ENCODE measurements around the gene LRRC8A.
"Not testable (repeated sequence)": the region's sequence is repeated elsewhere in the genome, so short reads cannot be mapped to it uniquely, and the experiment has no call there.

Gene LRRC8A

GRCh38 chr9:128858476-128858875 lies 23.5 kb upstream of the LRRC8A start:
- H3K36me3 ChIP-seq (ENCODE audit: control insufficient read depth in 1 of 2, insufficient read depth in 2 of 2, low read depth in 1 of 2, low read length in 2 of 2); DNase-seq; H3K9me3 ChIP-seq (ENCODE audit: control insufficient read depth, low read length); H2BK15ac ChIP-seq (ENCODE audit: low read depth, poor library complexity, severe bottlenecking); H3K27me3 ChIP-seq (ENCODE audit: control insufficient read depth in 1 of 2, insufficient read depth in 1 of 2, low read length in 2 of 2); H3K14ac ChIP-seq (ENCODE audit: low read length in 2 of 2); H3K4me1 ChIP-seq (ENCODE audit: control insufficient read depth, insufficient read depth, low read depth, low read length); H3K27ac ChIP-seq (ENCODE audit: low read length, poor library complexity, severe bottlenecking); H2BK5ac ChIP-seq (ENCODE audit: low read depth, low read length, poor library complexity, severe bottlenecking); H2BK120ac ChIP-seq (ENCODE audit: low read depth, low read length); H2AFZ ChIP-seq (ENCODE audit: low read depth, low read length); H3K4me3 ChIP-seq (ENCODE audit: insufficient read depth in 1 of 2, low read depth in 1 of 2, low read length in 2 of 2); H2BK12ac ChIP-seq (ENCODE audit: low read length in 2 of 2); H3K4ac ChIP-seq (ENCODE audit: low read depth in 1 of 2, low read length in 2 of 2); H3K4me2 ChIP-seq (ENCODE audit: low read length, poor library complexity, severe bottlenecking); H4K91ac ChIP-seq (ENCODE audit: low read length); H3K18ac ChIP-seq (ENCODE audit: low read depth in 1 of 2, low read length in 2 of 2); H3K9ac ChIP-seq (ENCODE audit: low read length); H2AK5ac ChIP-seq (ENCODE audit: low read length, severe bottlenecking); H4K8ac ChIP-seq (ENCODE audit: low read length); H3K23ac ChIP-seq (ENCODE audit: low read length in 2 of 2): not testable (repeated sequence)
- WGBS = 98% methylated on average over 7 of the region's 7 CpGs
- H3K79me1 ChIP-seq (replicated peaks; ENCODE audit: low read length, poor library complexity, severe bottlenecking) = peaks cover 11% of the 10 kb centered on the region

GRCh38 chr9:128860937-128861336 lies 21.0 kb upstream of the LRRC8A start:
- H3K4me2 ChIP-seq (ENCODE audit: low read length, poor library complexity, severe bottlenecking) = no peak overlapping the region
- no peak overlapping the region for H2BK15ac ChIP-seq (ENCODE audit: low read depth, poor library complexity, severe bottlenecking)
- H3K27ac ChIP-seq (ENCODE audit: low read length, poor library complexity, severe bottlenecking) = no peak overlapping the region
- H3K4ac ChIP-seq (ENCODE audit: low read depth in 1 of 2, low read length in 2 of 2) = no peak overlapping the region
- H3K27me3 ChIP-seq (ENCODE audit: control insufficient read depth in 1 of 2, insufficient read depth in 1 of 2, low read length in 2 of 2) = no peaks in the 10 kb centered on the region
- H3K79me1 ChIP-seq (replicated peaks; ENCODE audit: low read length, poor library complexity, severe bottlenecking) = peaks cover 14% of the 10 kb centered on the region
- 86% methylated on average over 4 of the region's 5 CpGs for WGBS
- H2BK5ac ChIP-seq (ENCODE audit: low read depth, low read length, poor library complexity, severe bottlenecking) = no peak overlapping the region
- no peak overlapping the region for H4K8ac ChIP-seq (ENCODE audit: low read length)
- H3K23ac ChIP-seq (ENCODE audit: low read length in 2 of 2) = no peak overlapping the region
- H2AK5ac ChIP-seq (ENCODE audit: low read length, severe bottlenecking) = no peak overlapping the region
- no peak overlapping the region for H4K91ac ChIP-seq (ENCODE audit: low read length)
- H2AFZ ChIP-seq (ENCODE audit: low read depth, low read length) = no peak overlapping the region
- no peak overlapping the region for H3K4me3 ChIP-seq (ENCODE audit: insufficient read depth in 1 of 2, low read depth in 1 of 2, low read length in 2 of 2)
- no peak overlapping the region for H3K18ac ChIP-seq (ENCODE audit: low read depth in 1 of 2, low read length in 2 of 2)
- H2BK12ac ChIP-seq (ENCODE audit: low read length in 2 of 2) = no peak overlapping the region
- no peak overlapping the region for H2BK120ac ChIP-seq (ENCODE audit: low read depth, low read length)
- H3K9ac ChIP-seq (ENCODE audit: low read length) = no peak overlapping the region
- H3K4me1 ChIP-seq (ENCODE audit: control insufficient read depth, insufficient read depth, low read depth, low read length) = peaks cover 7% of the 10 kb centered on the region
- H3K14ac ChIP-seq (ENCODE audit: low read length in 2 of 2) = no peak overlapping the region
- H3K36me3 ChIP-seq (ENCODE audit: control insufficient read depth in 1 of 2, insufficient read depth in 2 of 2, low read depth in 1 of 2, low read length in 2 of 2) = no peaks in the 10 kb centered on the region
- DNase-seq = no peak
- H3K9me3 ChIP-seq (ENCODE audit: control insufficient read depth, low read length) = no peaks in the 10 kb centered on the region

- H3K23ac ChIP-seq (ENCODE audit: low read length in 2 of 2) = no peak overlapping the region
- H3K9ac ChIP-seq (ENCODE audit: low read length) = no peak overlapping the region
- no peak overlapping the region for H3K18ac ChIP-seq (ENCODE audit: low read depth in 1 of 2, low read length in 2 of 2)
- H4K91ac ChIP-seq (ENCODE audit: low read length) = no peak overlapping the region
- H2AFZ ChIP-seq (ENCODE audit: low read depth, low read length) = no peak overlapping the region
- H2BK5ac ChIP-seq (ENCODE audit: low read depth, low read length, poor library complexity, severe bottlenecking) = no peak overlapping the region
- H3K4me3 ChIP-seq (ENCODE audit: insufficient read depth in 1 of 2, low read depth in 1 of 2, low read length in 2 of 2) = no peak overlapping the region
- no peak overlapping the region for H2BK12ac ChIP-seq (ENCODE audit: low read length in 2 of 2)
- no peak overlapping the region for H2AK5ac ChIP-seq (ENCODE audit: low read length, severe bottlenecking)
- H3K4ac ChIP-seq (ENCODE audit: low read depth in 1 of 2, low read length in 2 of 2) = no peak overlapping the region
- no peaks in the 10 kb centered on the region for H3K9me3 ChIP-seq (ENCODE audit: control insufficient read depth, low read length)
- 82% methylated on average over 6 of the region's 6 CpGs for WGBS
- H3K79me1 ChIP-seq (replicated peaks; ENCODE audit: low read length, poor library complexity, severe bottlenecking) = peaks cover 14% of the 10 kb centered on the region
- no peak overlapping the region for H3K4me2 ChIP-seq (ENCODE audit: low read length, poor library complexity, severe bottlenecking)
- H4K8ac ChIP-seq (ENCODE audit: low read length) = no peak overlapping the region
- no peak overlapping the region for H3K27ac ChIP-seq (ENCODE audit: low read length, poor library complexity, severe bottlenecking)
- no peak overlapping the region for H2BK15ac ChIP-seq (ENCODE audit: low read depth, poor library complexity, severe bottlenecking)
- H3K36me3 ChIP-seq (ENCODE audit: control insufficient read depth in 1 of 2, insufficient read depth in 2 of 2, low read depth in 1 of 2, low read length in 2 of 2) = no peaks in the 10 kb centered on the region
- no peak overlapping the region for H2BK120ac ChIP-seq (ENCODE audit: low read depth, low read length)
- H3K27me3 ChIP-seq (ENCODE audit: control insufficient read depth in 1 of 2, insufficient read depth in 1 of 2, low read length in 2 of 2) = no peaks in the 10 kb centered on the region
- no peak overlapping the region for H3K14ac ChIP-seq (ENCODE audit: low read length in 2 of 2)
- no peak for DNase-seq
- peaks cover 7% of the 10 kb centered on the region for H3K4me1 ChIP-seq (ENCODE audit: control insufficient read depth, insufficient read depth, low read depth, low read length)
Measured at GRCh38 chr9:128861501-128861900, 20.4 kb upstream of the LRRC8A start.

GRCh38 chr9:128862401-128862851 lies 19.5 kb upstream of the LRRC8A start:
- no peak overlapping the region for H3K18ac ChIP-seq (ENCODE audit: low read depth in 1 of 2, low read length in 2 of 2)
- H3K9ac ChIP-seq (ENCODE audit: low read length) = no peak overlapping the region
- no peaks in the 10 kb centered on the region for H3K36me3 ChIP-seq (ENCODE audit: control insufficient read depth in 1 of 2, insufficient read depth in 2 of 2, low read depth in 1 of 2, low read length in 2 of 2)
- 98% methylated on average over 6 of the region's 6 CpGs for WGBS
- no peaks in the 10 kb centered on the region for H3K27me3 ChIP-seq (ENCODE audit: control insufficient read depth in 1 of 2, insufficient read depth in 1 of 2, low read length in 2 of 2)
- H4K91ac ChIP-seq (ENCODE audit: low read length) = no peak overlapping the region
- no peak overlapping the region for H3K27ac ChIP-seq (ENCODE audit: low read length, poor library complexity, severe bottlenecking)
- H3K4ac ChIP-seq (ENCODE audit: low read depth in 1 of 2, low read length in 2 of 2) = no peak overlapping the region
- no peak overlapping the region for H2BK12ac ChIP-seq (ENCODE audit: low read length in 2 of 2)
- H3K4me1 ChIP-seq (ENCODE audit: control insufficient read depth, insufficient read depth, low read depth, low read length) = peaks cover 7% of the 10 kb centered on the region
- H3K14ac ChIP-seq (ENCODE audit: low read length in 2 of 2) = no peak overlapping the region
- H2AFZ ChIP-seq (ENCODE audit: low read depth, low read length) = peak overlapping the region; percentile 51
- H2AK5ac ChIP-seq (ENCODE audit: low read length, severe bottlenecking) = no peak overlapping the region
- peaks cover 16% of the 10 kb centered on the region for H3K79me1 ChIP-seq (replicated peaks; ENCODE audit: low read length, poor library complexity, severe bottlenecking)
- H3K23ac ChIP-seq (ENCODE audit: low read length in 2 of 2) = no peak overlapping the region
- no peak overlapping the region for H3K4me3 ChIP-seq (ENCODE audit: insufficient read depth in 1 of 2, low read depth in 1 of 2, low read length in 2 of 2)
- H2BK120ac ChIP-seq (ENCODE audit: low read depth, low read length) = no peak overlapping the region
- no peak overlapping the region for H4K8ac ChIP-seq (ENCODE audit: low read length)
- DNase-seq = no peak
- H2BK5ac ChIP-seq (ENCODE audit: low read depth, low read length, poor library complexity, severe bottlenecking) = no peak overlapping the region
- H3K9me3 ChIP-seq (ENCODE audit: control insufficient read depth, low read length) = no peaks in the 10 kb centered on the region
- H3K4me2 ChIP-seq (ENCODE audit: low read length, poor library complexity, severe bottlenecking) = no peak overlapping the region
- no peak overlapping the region for H2BK15ac ChIP-seq (ENCODE audit: low read depth, poor library complexity, severe bottlenecking)
